K562 (cell line): ENCODE data around the gene STEAP1B. TPM values are rescaled to one million over a fixed set of nuclear protein-coding genes. Genes with fewer than 3 reads are reported as not detected.

Source experiments
- ATAC-seq: fragments of 200-7000 bp; cut with Tn5 transposase; 3 replicates; pipeline ENCODE4 v1.9.1; 2020; ENCODE audit warnings: moderate library complexity
- BruUV-seq: library from RNA; stranded (reverse); fragments of 400-500 nt; replicated peaks from 2 replicates; lab custom pipeline; 2021; lab: Mats Ljungman, UMichigan
- CTCF ChIA-PET: fragments of 300-600 bp; formaldehyde crosslinking; extraction: SDS; loops from one replicate; lab custom pipeline; 2021; ENCODE audit warnings: low intra/inter-chr PET ratio; lab: Yijun Ruan, JAX
- POLR2A ChIA-PET: fragments of 300-600, 350-650 bp; sonication (Branson Sonifier 250); formaldehyde crosslinking; extraction: SDS; loops from one replicate; lab custom pipeline; 2021; ENCODE audit warnings: antibody characterized with exemption, inconsistent platforms; lab: Yijun Ruan, JAX
- DNase-seq, 4 experiments: peaks; one replicate each; pipeline versions ENCODE4 v3.0.0 to v3.0.0-alpha.2; 2011 to 2018; ENCODE audit warnings: low spot score in 3 of 4, mixed read lengths in 3 of 4; ENCODE audit errors: extremely low read depth in 1 of 4
- FAIRE-seq: peaks from 2 replicates; lab custom pipeline; 2011; peaks lifted over from hg19 to GRCh38; lab: Jason Lieb, UNC
- H2AFZ ChIP-seq: 2 replicates; pipeline ENCODE4 v1.6.0; 2011; ENCODE audit warnings: low read depth, low read length, control low read depth, inconsistent platforms
- H3K27ac ChIP-seq: fragments of 200-600 bp; 3 replicates; pipeline ENCODE4 v1.8.0; 2011; ENCODE audit warnings: low read depth, mild to moderate bottlenecking, control low read depth, inconsistent platforms, low read length, moderate library complexity, mixed read lengths; ENCODE audit errors: extremely low read depth
- H3K27me3 ChIP-seq, 2 experiments: fragments of 300-600 bp in 1 of 2; 2 replicates in 1 of 2; 3 replicates in 1 of 2; pipeline versions ENCODE4 v1.6.0 to v1.8.0; 2011; ENCODE audit warnings: inconsistent platforms in 2 of 2, low read length in 2 of 2, mild to moderate bottlenecking in 1 of 2, mixed read lengths in 1 of 2, moderate library complexity in 1 of 2; ENCODE audit not compliant: control insufficient read depth in 2 of 2, insufficient read depth in 2 of 2
- H3K36me3 ChIP-seq: fragments of 300-600 bp; 3 replicates; pipeline ENCODE4 v1.8.0; 2011; ENCODE audit warnings: mild to moderate bottlenecking, low read length, inconsistent platforms; ENCODE audit not compliant: control insufficient read depth, insufficient read depth
- H3K4me1 ChIP-seq, 2 experiments: fragments of 200-600 bp in 1 of 2; replicated peaks in 1 of 2; 2 replicates in 1 of 2; 3 replicates in 1 of 2; pipeline versions ENCODE4 v1.5.1 to v1.8.0; 2011; ENCODE audit warnings: inconsistent platforms in 2 of 2, low read length in 2 of 2, mild to moderate bottlenecking in 1 of 2, mixed read lengths in 1 of 2, moderate library complexity in 1 of 2; ENCODE audit not compliant: control insufficient read depth in 2 of 2, insufficient read depth in 2 of 2
- H3K4me2 ChIP-seq: 2 replicates; pipeline ENCODE4 v1.6.1; 2011; ENCODE audit warnings: low read length, control low read depth, inconsistent platforms, mixed read lengths; ENCODE audit not compliant: insufficient read depth
- H3K4me3 ChIP-seq: fragments of 200-600 bp; sonication (generic), shearing (Covaris generic); 2 replicates; pipeline ENCODE4 v1.5.1; 2016; ENCODE audit warnings: control low read depth, inconsistent platforms
- H3K79me2 ChIP-seq: fragments of 200-600 bp; 3 replicates; pipeline ENCODE4 v1.8.0; 2011; ENCODE audit warnings: low read length, inconsistent platforms; ENCODE audit not compliant: control insufficient read depth, insufficient read depth
- H3K9ac ChIP-seq, 2 experiments: 2 replicates each; pipeline versions ENCODE4 v1.6.0 to v1.6.1; 2011; ENCODE audit warnings: low read depth in 2 of 2, low read length in 2 of 2, control low read depth in 1 of 2, inconsistent platforms in 1 of 2, mild to moderate bottlenecking in 1 of 2, mixed read lengths in 1 of 2; ENCODE audit not compliant: insufficient read depth in 1 of 2
- H3K9me1 ChIP-seq: one replicate; pipeline ENCODE4 v1.6.0; 2011; ENCODE audit warnings: inconsistent platforms, mild to moderate bottlenecking, low read length, moderate library complexity; ENCODE audit not compliant: control insufficient read depth, insufficient read depth
- H3K9me3 ChIP-seq: replicated peaks from 2 replicates; pipeline ENCODE4 v1.5.1; 2011; ENCODE audit warnings: low read depth, low read length, inconsistent platforms; ENCODE audit not compliant: control insufficient read depth, insufficient read depth
- H4K20me1 ChIP-seq: replicated peaks from 2 replicates; pipeline ENCODE4 v1.6.1; 2011; ENCODE audit warnings: low read length, inconsistent platforms, mixed read lengths; ENCODE audit not compliant: control insufficient read depth, insufficient read depth
- MCM3 ChIP-seq: fragments of 450-650 bp; IDR thresholded peaks from 2 replicates; pipeline ENCODE4 v1.6.1; 2016
- ZNF77 ChIP-seq: fragments of 250-450 bp; sonication (Bioruptor Pico); IDR thresholded peaks from 2 replicates; pipeline ENCODE4 v1.5.0; 2020
- ZSCAN32 ChIP-seq: fragments of 450-650 bp; formaldehyde crosslinking; IDR thresholded peaks from 2 replicates; pipeline ENCODE4 v1.4.0; 2020; ENCODE audit warnings: mild to moderate bottlenecking, moderate library complexity
- WGBS: fragments of 100-300 bp; shearing (Covaris generic); methylation state at CpG from one replicate; pipeline ENCODE4 v1.1.6; 2016; ENCODE audit warnings: low coverage, mixed read lengths; ENCODE audit not compliant: insufficient coverage; ENCODE audit errors: missing lambda C conversion rate; 5-methylcytosine and 5-hydroxymethylcytosine counted together
- in situ Hi-C: fragments of 300-500 bp; cut with MboI; formaldehyde crosslinking; loops from 4 replicates; pipeline ENCODE4 v1.15.0; 2018; ENCODE audit warnings: inconsistent platforms, mixed read lengths
- intact Hi-C: fragments of 100-400 bp; cut with micrococcal nuclease; formaldehyde crosslinking; loops from 2 replicates; pipeline ENCODE4 v1.14.2; 2022
- polyA plus RNA-seq, 8 experiments: library from polyadenylated mRNA; depleted of rRNA in 4 of 8; stranded (reverse) in 5 of 8; unstranded in 3 of 8; fragments of >200 nt; fragmentation: Nextera tagmentation in 2 of 8; fragmentation: Illumina TruSeq in 1 of 8; extraction: Ambion mirVana in 2 of 8; extraction: Trizol in 1 of 8; gene quantifications; 2 replicates each; pipeline versions ENCODE4 v1.2.1 to v1.2.3, GENCODE V29; 2011 to 2014; ENCODE audit warnings: inconsistent platforms in 1 of 8, missing spikeins in 1 of 8
- total RNA-seq, 7 experiments: library from RNA; depleted of rRNA in 6 of 7; stranded (reverse); fragments of >200 nt in 6 of 7; fragmentation: Illumina TruSeq in 2 of 7; extraction: Trizol in 2 of 7; gene quantifications; 2 replicates each; pipeline versions ENCODE4 v1.2.1 to v1.2.3, GENCODE V29; 2011 to 2021; ENCODE audit warnings: low replicate concordance in 1 of 7
- TF ChIP-seq, protein P1 (sequence below): fragments of 450-650 bp; formaldehyde crosslinking; IDR thresholded peaks from 2 replicates; pipeline ENCODE4 v1.4.0; 2020; ENCODE audit warnings: mild to moderate bottlenecking, moderate library complexity

STEAP1B gene
- total and polyA plus RNA-seq, 9 of the 15 experiments (the other 6 are each of a cell fraction or from before 2014, with no cell fraction given) = 20.0 to 38.5 (median 30.6) TPM

GRCh38 chr7:22377703-22378102 is 122.3 kb downstream of the STEAP1B start (continued):
- TF ChIP-seq, protein P1, sequence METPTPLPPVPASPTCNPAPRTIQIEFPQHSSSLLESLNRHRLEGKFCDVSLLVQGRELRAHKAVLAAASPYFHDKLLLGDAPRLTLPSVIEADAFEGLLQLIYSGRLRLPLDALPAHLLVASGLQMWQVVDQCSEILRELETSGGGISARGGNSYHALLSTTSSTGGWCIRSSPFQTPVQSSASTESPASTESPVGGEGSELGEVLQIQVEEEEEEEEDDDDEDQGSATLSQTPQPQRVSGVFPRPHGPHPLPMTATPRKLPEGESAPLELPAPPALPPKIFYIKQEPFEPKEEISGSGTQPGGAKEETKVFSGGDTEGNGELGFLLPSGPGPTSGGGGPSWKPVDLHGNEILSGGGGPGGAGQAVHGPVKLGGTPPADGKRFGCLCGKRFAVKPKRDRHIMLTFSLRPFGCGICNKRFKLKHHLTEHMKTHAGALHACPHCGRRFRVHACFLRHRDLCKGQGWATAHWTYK (CRISPR knock-in tag) = no peak
- no peak for TF ChIP-seq ZNF77 (CRISPR knock-in tag)
- no peak for TF ChIP-seq MCM3
- TF ChIP-seq, all 486 proteins: peak for 0

GRCh38 chr7:22375359-22376048 is 124.5 kb downstream of the STEAP1B start:
- H3K9me1 ChIP-seq = no peaks in the 10 kb centered on the region
- H3K9ac ChIP-seq = no peak overlapping the region
- no peak for TF ChIP-seq ZSCAN32 (CRISPR knock-in tag)
- H3K27ac ChIP-seq = no peak overlapping the region
- no peak for FAIRE-seq
- intact Hi-C loops = no loop called here
- no peaks in the 10 kb centered on the region for H3K27me3 ChIP-seq
- no peaks in the 10 kb centered on the region for H3K36me3 ChIP-seq
- no peak for ATAC-seq
- H3K4me3 ChIP-seq = no peak overlapping the region
- 41% methylated on average over 2 of the region's 2 CpGs for WGBS
- in situ Hi-C loops = no loop called here
- H4K20me1 ChIP-seq = no peaks in the 10 kb centered on the region
- no TSS peak for BruUV-seq
- peaks cover 0 to 23% of the 10 kb centered on the region in 2 experiments; a peak in 4 of 5 replicates for H3K4me1 ChIP-seq
- no peaks in the 10 kb centered on the region for H3K79me2 ChIP-seq
- no peak for DNase-seq
- H2AFZ ChIP-seq = no peak overlapping the region
- no peak overlapping the region for H3K4me2 ChIP-seq
- ChIA-PET POLR2A (interaction anchor here (0.6 to 1.8 kb wide), 3 partner anchors 11 to 29 kb away, joined by 3 to 6 read pairs (median 3); no protein-coding TSS in a partner anchor), CTCF (no interaction called here)
- H3K9me3 ChIP-seq = no peaks in the 10 kb centered on the region
